SH-SY5Y (cell line): ENCODE results near the gene KIAA1328.

Experiments used
- GATA2 ChIP-seq: IDR thresholded peaks from 2 replicates; pipeline ENCODE4 v1.6.1; 2011; ENCODE audit warnings: mild to moderate bottlenecking, low read depth, low read length
- GATA3 ChIP-seq: IDR thresholded peaks from 2 replicates; pipeline ENCODE4 v1.6.1; 2011; ENCODE audit warnings: low read depth, mild to moderate bottlenecking, low read length, moderate library complexity

- TF ChIP-seq GATA2: no peak
- no peak for TF ChIP-seq GATA3
These were observed 164.1 kb downstream of the KIAA1328 start for GRCh38 chr18:36993068-36993467.
